Midbrain (tissue), 1 donor: ENCODE data around the gene ADGRB3.

Source experiments
- DNase-seq: peaks from one replicate; lab custom pipeline; 2025; lab: John Stamatoyannopoulos, UW

Gene ADGRB3

GRCh38 chr6:68704485-68704884 is 69.4 kb downstream of the ADGRB3 start:
- no peak for DNase-seq

- DNase-seq: no peak
Measured at GRCh38 chr6:68709091-68709490, 74.0 kb downstream of the ADGRB3 start.

- no peak for DNase-seq
Measured at GRCh38 chr6:68709882-68710281, 74.8 kb downstream of the ADGRB3 start.

GRCh38 chr6:68710496-68710895 is 75.4 kb downstream of the ADGRB3 start:
- DNase-seq: no peak

- no peak for DNase-seq
Measured at GRCh38 chr6:68710916-68711315, 75.8 kb downstream of the ADGRB3 start.

GRCh38 chr6:68711386-68712000 is 76.4 kb downstream of the ADGRB3 start:
- no peak for DNase-seq

GRCh38 chr6:68716620-68717019 is 81.5 kb downstream of the ADGRB3 start:
- no peak for DNase-seq

- DNase-seq: no peak
Measured at GRCh38 chr6:68718385-68719073, 83.4 kb downstream of the ADGRB3 start.

GRCh38 chr6:68719761-68720160 is 84.7 kb downstream of the ADGRB3 start:
- no peak for DNase-seq

- DNase-seq: no peak
Measured at GRCh38 chr6:68722891-68723527, 87.9 kb downstream of the ADGRB3 start.

GRCh38 chr6:68724060-68724459 is 89.0 kb downstream of the ADGRB3 start:
- no peak for DNase-seq

- no peak for DNase-seq
Measured at GRCh38 chr6:68726337-68726736, 91.3 kb downstream of the ADGRB3 start.

- DNase-seq: no peak
Measured at GRCh38 chr6:68726992-68727391, 91.9 kb downstream of the ADGRB3 start.

- no peak for DNase-seq
Measured at GRCh38 chr6:68727699-68728098, 92.6 kb downstream of the ADGRB3 start.

GRCh38 chr6:68728159-68728979 is 93.3 kb downstream of the ADGRB3 start:
- DNase-seq: no peak

- no peak for DNase-seq
Measured at GRCh38 chr6:68729377-68729903, 94.4 kb downstream of the ADGRB3 start.

- DNase-seq: no peak
Measured at GRCh38 chr6:68730291-68731054, 95.4 kb downstream of the ADGRB3 start.

- DNase-seq: no peak
Measured at GRCh38 chr6:68732423-68732822, 97.3 kb downstream of the ADGRB3 start.

GRCh38 chr6:68735866-68736265 is 100.8 kb downstream of the ADGRB3 start:
- DNase-seq: no peak

GRCh38 chr6:68737061-68737460 is 102.0 kb downstream of the ADGRB3 start:
- no peak for DNase-seq

GRCh38 chr6:68738039-68738438 is 103.0 kb downstream of the ADGRB3 start:
- DNase-seq: no peak
